ENCODE measurements around the gene CYBC1. TPM values are rescaled to one million over a fixed set of nuclear protein-coding genes. Genes with fewer than 3 reads are reported as not detected.

CYBC1 gene
- total RNA-seq, 1 donor from 2014 or later = 78.1 TPM

DNA sequence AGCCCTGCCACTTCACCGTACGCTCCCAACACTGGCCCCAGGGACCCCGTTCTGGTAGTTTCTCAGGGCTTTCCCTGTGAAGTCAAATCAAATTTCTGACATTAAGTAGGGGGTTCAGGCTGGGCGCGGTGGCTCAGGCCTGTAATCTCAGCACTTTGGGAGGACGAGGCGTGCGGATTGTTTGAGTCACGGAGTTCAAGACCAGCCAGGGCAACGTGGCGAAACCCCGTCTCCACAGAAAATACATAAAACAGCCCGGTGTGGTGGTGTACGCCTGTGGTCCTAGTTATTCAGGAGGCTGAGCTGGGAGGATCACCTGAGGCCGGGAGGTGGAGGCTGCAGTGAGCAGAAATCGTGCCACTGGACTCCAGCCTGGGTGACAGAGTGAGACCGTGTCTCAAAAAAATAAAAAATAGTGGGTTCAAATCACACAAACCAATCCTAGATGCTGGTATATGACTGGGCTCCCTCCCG is 632 bp downstream of the CYBC1 start:
- no peak for TF ChIP-seq CTCF (conservative IDR thresholded peaks at IDR 0.05)
- Mint-ChIP-seq H3K36me3 (no peaks in the 10 kb centered on the region), H3K9me3 (peaks cover 6% of the 10 kb centered on the region), H3K27ac (peak overlapping the region; percentile 26), H3K27me3 (no peaks in the 10 kb centered on the region), H3K4me3 (peak overlapping the region; percentile 90), H3K4me1 (ENCODE audit: unreplicated experiment) (peaks cover 12% of the 10 kb centered on the region)
- no peak for DNase-seq (ENCODE audit: extremely low spot score, unreplicated experiment)

GRCh38 chr17:82449131-82449882 is 1.2 kb downstream of the CYBC1 start:
- H3K9me3 Mint-ChIP-seq = peaks cover 6% of the 10 kb centered on the region
- peaks cover 12% of the 10 kb centered on the region for H3K4me1 Mint-ChIP-seq (ENCODE audit: unreplicated experiment)
- no peak overlapping the region for H3K27ac Mint-ChIP-seq
- no peaks in the 10 kb centered on the region for H3K36me3 Mint-ChIP-seq
- TF ChIP-seq CTCF (conservative IDR thresholded peaks at IDR 0.05) = no peak
- no peaks in the 10 kb centered on the region for H3K27me3 Mint-ChIP-seq
- no peak for DNase-seq (ENCODE audit: extremely low spot score, unreplicated experiment)
- peak overlapping the region; percentile 90 for H3K4me3 Mint-ChIP-seq

- Mint-ChIP-seq H3K36me3 (no peaks in the 10 kb centered on the region), H3K4me3 (peak overlapping the region; percentile 69), H3K27me3 (no peaks in the 10 kb centered on the region), H3K27ac (no peak overlapping the region), H3K4me1 (ENCODE audit: unreplicated experiment) (peaks cover 12% of the 10 kb centered on the region), H3K9me3 (peaks cover 6% of the 10 kb centered on the region)
- no peak for TF ChIP-seq CTCF (conservative IDR thresholded peaks at IDR 0.05)
- no peak for DNase-seq (ENCODE audit: extremely low spot score, unreplicated experiment)
Observed at GRCh38 chr17:82447876-82448275, 2.7 kb downstream of the CYBC1 start.

DNA sequence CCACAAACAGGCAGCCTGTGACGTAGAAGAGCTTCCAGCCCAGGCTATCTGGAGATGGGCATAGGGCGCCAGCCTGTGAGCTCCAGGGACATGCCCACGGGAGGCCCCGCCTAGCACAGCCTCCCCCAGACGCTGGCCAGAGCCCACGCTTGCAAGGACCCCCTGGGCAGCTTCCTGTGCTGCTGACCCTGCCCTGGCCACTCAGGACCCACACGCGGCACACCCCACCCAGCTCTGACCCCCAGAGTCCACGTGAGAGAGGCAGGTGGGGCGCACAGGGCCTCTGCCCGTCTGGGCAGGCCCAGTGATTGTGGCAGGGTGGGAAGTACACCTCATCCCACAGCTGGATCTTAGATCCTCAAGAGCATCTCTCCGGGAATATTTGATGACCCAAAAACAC is 3.9 kb downstream of the CYBC1 start:
- Mint-ChIP-seq H3K36me3 (no peaks in the 10 kb centered on the region), H3K27ac (no peak overlapping the region), H3K27me3 (no peaks in the 10 kb centered on the region), H3K4me3 (no peak overlapping the region), H3K9me3 (no peaks in the 10 kb centered on the region), H3K4me1 (ENCODE audit: unreplicated experiment) (peaks cover 12% of the 10 kb centered on the region)
- no peak for TF ChIP-seq CTCF (conservative IDR thresholded peaks at IDR 0.05)
- DNase-seq (ENCODE audit: extremely low spot score, unreplicated experiment) = no peak

GRCh38 chr17:82446124-82446523 is 4.4 kb downstream of the CYBC1 start:
- no peak for TF ChIP-seq CTCF (conservative IDR thresholded peaks at IDR 0.05)
- no peak overlapping the region for H3K27ac Mint-ChIP-seq
- no peak overlapping the region for H3K4me3 Mint-ChIP-seq

More at GRCh38 chr17:82446124-82446523, 4.4 kb downstream of the CYBC1 start:
- peaks cover 8% of the 10 kb centered on the region for H3K4me1 Mint-ChIP-seq (ENCODE audit: unreplicated experiment)
- no peak for DNase-seq (ENCODE audit: extremely low spot score, unreplicated experiment)
- H3K36me3 Mint-ChIP-seq = no peaks in the 10 kb centered on the region
- H3K27me3 Mint-ChIP-seq = no peaks in the 10 kb centered on the region
- H3K9me3 Mint-ChIP-seq = no peaks in the 10 kb centered on the region
